Liver (tissue), 9 donors: Measurements from ENCODE around the gene INSR. TPM values are rescaled to one million over a fixed set of nuclear protein-coding genes. Genes with fewer than 3 reads are reported as not detected.

ENCODE experiments used
- DNase-seq: peaks from one replicate; pipeline ENCODE4 v3.0.0-alpha.2; 2017; ENCODE audit warnings: low spot score
- H3K27ac ChIP-seq, 2 donors: one replicate each; pipeline ENCODE4 v1.7.0; 2013; ENCODE audit warnings: inconsistent platforms in 2 of 2, low read length in 2 of 2, control low read depth in 1 of 2, low read depth in 1 of 2, mild to moderate bottlenecking in 1 of 2
- H3K27me3 ChIP-seq, 4 donors: one replicate each; pipeline versions ENCODE4 v1.6.1 to v1.7.0; 2013; ENCODE audit warnings: low read length in 3 of 4, inconsistent platforms in 1 of 4, mild to moderate bottlenecking in 1 of 4, moderate library complexity in 1 of 4; ENCODE audit not compliant: control insufficient read depth in 4 of 4, insufficient read depth in 4 of 4
- H3K36me3 ChIP-seq, 4 donors: one replicate each; pipeline versions ENCODE4 v1.6.1 to v1.7.0; 2013; ENCODE audit warnings: low read length in 3 of 4, mild to moderate bottlenecking in 3 of 4, low read depth in 1 of 4, moderate library complexity in 1 of 4; ENCODE audit not compliant: control insufficient read depth in 4 of 4, insufficient read depth in 3 of 4
- H3K4me1 ChIP-seq, 4 donors: one replicate each; pipeline versions ENCODE4 v1.6.1 to v1.7.0; 2013; ENCODE audit warnings: low read length in 3 of 4, mild to moderate bottlenecking in 3 of 4, moderate library complexity in 1 of 4; ENCODE audit not compliant: control insufficient read depth in 4 of 4, insufficient read depth in 4 of 4
- H3K4me3 ChIP-seq, 3 donors: one replicate each; pipeline versions ENCODE4 v1.6.1 to v1.7.0; 2013; ENCODE audit warnings: low read length in 3 of 3, control low read depth in 1 of 3, low read depth in 1 of 3, mild to moderate bottlenecking in 1 of 3
- H3K9ac ChIP-seq, 2 donors: one replicate each; pipeline ENCODE4 v1.7.0; 2013; ENCODE audit warnings: low read length in 2 of 2, mild to moderate bottlenecking in 2 of 2, moderate library complexity in 2 of 2, control low read depth in 1 of 2, low read depth in 1 of 2
- H3K9me3 ChIP-seq, 4 donors: one replicate each; pipeline versions ENCODE4 v1.6.1 to v1.7.0; 2013; ENCODE audit warnings: low read length in 3 of 4; ENCODE audit not compliant: control insufficient read depth in 4 of 4
- ATF3 ChIP-seq: IDR thresholded peaks from 2 replicates; pipeline ENCODE4 v1.6.1; 2016; ENCODE audit warnings: antibody characterized with exemption
- CTCF ChIP-seq: fragments of 150-350 bp; IDR thresholded peaks from 2 replicates; pipeline ENCODE4 v1.5.1; 2017; ENCODE audit warnings: improper control_type of control experiment, low read depth, low read length; ENCODE audit not compliant: missing input control
- FOXA1 ChIP-seq: IDR thresholded peaks from 2 replicates; pipeline ENCODE4 v1.6.1; 2016; ENCODE audit warnings: antibody characterized with exemption
- FOXA2 ChIP-seq: IDR thresholded peaks from 2 replicates; pipeline ENCODE4 v1.6.1; 2016; ENCODE audit warnings: antibody characterized with exemption
- GABPA ChIP-seq, 2 donors: IDR thresholded peaks in 1 of 2; conservative IDR thresholded peaks in 1 of 2; 2 replicates each; pipeline ENCODE4 v1.6.1; 2016; ENCODE audit warnings: antibody characterized with exemption in 2 of 2, mild to moderate bottlenecking in 1 of 2, moderate library complexity in 1 of 2
- HNF4G ChIP-seq: IDR thresholded peaks from 2 replicates; pipeline ENCODE4 v1.6.1; 2016; ENCODE audit warnings: antibody characterized with exemption
- MAX ChIP-seq: IDR thresholded peaks from 2 replicates; pipeline ENCODE4 v1.6.1; 2016; ENCODE audit warnings: antibody characterized with exemption
- NR2F2 ChIP-seq: IDR thresholded peaks from 2 replicates; pipeline ENCODE4 v1.6.1; 2016; ENCODE audit warnings: antibody characterized with exemption
- RAD21 ChIP-seq, 2 donors: IDR thresholded peaks; 2 replicates each; pipeline ENCODE4 v1.6.1; 2016; ENCODE audit warnings: antibody characterized with exemption in 2 of 2, mild to moderate bottlenecking in 2 of 2
- REST ChIP-seq: IDR thresholded peaks from 2 replicates; pipeline ENCODE4 v1.6.1; 2016; ENCODE audit warnings: antibody characterized with exemption, mild to moderate bottlenecking
- RXRA ChIP-seq, 2 donors: IDR thresholded peaks; 2 replicates each; pipeline ENCODE4 v1.6.1; 2017 to 2018; ENCODE audit warnings: antibody characterized with exemption in 2 of 2, mild to moderate bottlenecking in 1 of 2
- SP1 ChIP-seq: IDR thresholded peaks from 2 replicates; pipeline ENCODE4 v1.6.1; 2018; ENCODE audit warnings: antibody characterized with exemption, mild to moderate bottlenecking
- TAF1 ChIP-seq: conservative IDR thresholded peaks from 2 replicates; pipeline ENCODE4 v1.6.1; 2016; ENCODE audit warnings: antibody characterized with exemption, mild to moderate bottlenecking
- WGBS: extraction: QIAGEN DNeasy Blood & Tissue Kit; methylation state at CpG from one replicate; pipeline ENCODE4 v1.1.7; 2013; 5-methylcytosine and 5-hydroxymethylcytosine counted together
- polyA plus RNA-seq, 2 donors: library from polyadenylated mRNA; stranded (reverse) in 1 of 2; unstranded in 1 of 2; fragments of 200-250 nt in 1 of 2; fragments of >200 nt in 1 of 2; fragmentation: Nextera tagmentation in 1 of 2; extraction: Ambion mirVana in 1 of 2; gene quantifications; one replicate each; pipeline versions ENCODE4 v1.2.1 to v1.2.3, GENCODE V29; 2013 to 2015
- total RNA-seq, 2 donors: library from RNA; depleted of rRNA; stranded (reverse); fragments of >200 nt; gene quantifications; one replicate each; pipeline ENCODE4 v1.2.3, GENCODE V29; 2014
- donor health status: healthy.
- donor health status: healthy.
- donor health status: healthy.
- donor health status: healthy.
- donor health status: healthy.

The INSR gene
- total and polyA plus RNA-seq, 4 donors = 16.5 to 97.5 (median 50.8) TPM

GRCh38 chr19:7326105-7326877 is 32.1 kb upstream of the INSR start:
- Histone ChIP-seq H3K4me3 (no peak overlapping the region), H3K4me1 (peaks cover 0 to 4% (median 1%) of the 10 kb centered on the region in 4 donors), H3K9ac (no peak overlapping the region), H3K27ac (no peak overlapping the region), H3K27me3 (no peaks in the 10 kb centered on the region), H3K36me3 (no peaks in the 10 kb centered on the region), H3K9me3 (no peaks in the 10 kb centered on the region)
- WGBS = 81% methylated on average over 10 of the region's 10 CpGs
- TF ChIP-seq FOXA1 (no peak), SP1 (no peak), CTCF (peak; percentile 35), RAD21 (IDR thresholded peaks at IDR 0.05) (peak; percentile 38 to 66)
- DNase-seq = no peak

GRCh38 chr19:7318176-7318575 is 24.0 kb upstream of the INSR start:
- TF ChIP-seq HNF4G (no peak), FOXA2 (no peak), NR2F2 (no peak), GABPA (IDR thresholded peaks at IDR 0.05 in 1 of 2, conservative IDR thresholded peaks at IDR 0.05 in 1 of 2) (no peak), ATF3 (no peak), MAX (no peak), TAF1 (no peak), RXRA (IDR thresholded peaks at IDR 0.05) (no peak), REST (no peak), FOXA1 (no peak), CTCF (no peak)
- no peaks in the 10 kb centered on the region for H3K27me3 ChIP-seq
- H3K9ac ChIP-seq = no peak overlapping the region
- no peak for DNase-seq
- no peaks in the 10 kb centered on the region for H3K36me3 ChIP-seq
- H3K4me3 ChIP-seq = no peak overlapping the region
- H3K9me3 ChIP-seq = no peaks in the 10 kb centered on the region
- H3K27ac ChIP-seq = no peak overlapping the region
- H3K4me1 ChIP-seq = peaks cover 0 to 6% (median 1%) of the 10 kb centered on the region in 4 donors
- 58% methylated on average over 2 of the region's 2 CpGs for WGBS
